Nucleus accumbens (tissue), 56 donors: ENCODE results near the gene IDH2.
"Not testable (repeated sequence)": the region's sequence is repeated elsewhere in the genome, so short reads cannot be mapped to it uniquely, and the experiment has no call there.

Source experiments
- DNase-seq, 56 donors: peaks; one replicate each; lab custom pipeline; 2025; lab: John Stamatoyannopoulos, UW

Gene IDH2

DNA sequence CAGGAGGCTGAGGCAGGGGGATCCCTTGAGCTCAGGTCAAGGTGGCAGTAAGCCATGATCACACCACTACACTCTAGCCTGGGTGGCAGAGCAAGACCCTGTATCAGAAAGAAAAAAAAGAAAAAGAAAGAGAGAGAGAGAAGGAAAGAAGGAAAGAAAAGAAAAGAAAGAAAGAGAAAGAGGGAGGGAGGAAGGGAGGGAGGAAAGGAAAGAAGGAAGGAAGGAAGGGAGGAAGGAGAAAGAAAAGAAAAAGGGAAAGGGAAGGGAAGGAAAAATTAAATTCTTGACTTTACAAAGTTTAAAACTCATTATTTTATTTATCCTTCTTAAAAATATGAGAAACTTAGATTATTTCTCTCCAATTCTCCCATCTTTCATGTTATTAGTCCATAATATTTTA is 17.1 kb upstream of the IDH2 start:
- DNase-seq = no peak

DNA sequence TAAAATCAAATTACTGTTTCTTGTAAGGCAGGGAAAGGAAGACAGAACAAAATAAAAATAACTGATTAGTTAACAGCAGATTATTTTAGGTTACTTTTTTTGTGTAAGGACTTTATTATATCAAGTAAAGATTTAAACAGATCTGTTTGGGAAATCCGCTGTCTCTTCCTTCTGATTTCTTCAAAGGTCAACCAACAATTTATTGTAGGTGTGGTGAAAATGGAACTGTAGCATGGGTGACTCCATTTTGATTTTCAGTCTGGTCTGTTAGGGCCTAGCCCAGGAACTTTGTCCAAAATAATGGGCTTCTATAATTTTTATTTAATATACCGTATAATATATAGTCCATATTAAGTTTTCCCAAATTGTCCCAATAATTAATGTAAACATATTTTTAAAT is 13.5 kb upstream of the IDH2 start:
- no peak for DNase-seq

DNA sequence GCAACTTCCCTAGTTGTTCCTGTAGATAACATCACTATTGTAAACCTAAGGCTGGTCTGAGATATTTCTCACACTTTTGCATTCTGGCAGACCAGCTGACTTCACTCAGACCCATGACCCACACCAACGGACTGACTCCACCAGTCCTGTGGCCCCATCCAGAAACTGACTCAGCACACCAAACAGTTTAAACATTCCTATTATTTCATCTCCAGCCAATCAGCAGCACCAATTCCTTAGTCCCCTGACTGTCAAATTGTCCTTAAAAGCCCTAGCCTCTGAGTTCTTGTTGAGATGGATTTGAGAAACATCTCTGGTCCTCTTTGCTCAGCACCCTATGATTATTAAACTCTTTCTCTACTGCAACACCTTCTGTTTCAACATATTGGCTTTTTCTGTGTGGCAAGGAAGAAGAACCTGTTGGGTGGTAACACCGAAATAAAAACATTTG is 12.2 kb upstream of the IDH2 start:
- DNase-seq = no peak

DNA sequence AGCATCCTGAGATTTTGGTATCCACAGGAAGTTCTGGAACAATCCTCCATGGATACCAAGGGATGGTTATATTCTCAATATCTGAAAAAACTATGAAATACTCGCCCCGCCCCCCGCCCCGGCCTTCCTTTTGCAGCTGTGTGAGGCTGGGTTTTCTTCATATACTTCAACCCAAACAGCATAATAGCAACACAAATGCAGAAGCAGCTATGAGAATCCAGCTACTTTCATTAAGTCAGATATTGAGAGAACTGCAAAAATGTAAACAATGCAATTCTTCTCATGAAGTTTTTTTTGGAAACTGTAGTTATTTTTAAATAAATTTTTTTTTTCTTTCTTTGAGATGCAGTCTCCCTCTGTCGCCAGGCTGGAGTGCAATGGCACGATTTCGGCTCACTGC is 10.9 kb upstream of the IDH2 start:
- DNase-seq = no peak

DNA sequence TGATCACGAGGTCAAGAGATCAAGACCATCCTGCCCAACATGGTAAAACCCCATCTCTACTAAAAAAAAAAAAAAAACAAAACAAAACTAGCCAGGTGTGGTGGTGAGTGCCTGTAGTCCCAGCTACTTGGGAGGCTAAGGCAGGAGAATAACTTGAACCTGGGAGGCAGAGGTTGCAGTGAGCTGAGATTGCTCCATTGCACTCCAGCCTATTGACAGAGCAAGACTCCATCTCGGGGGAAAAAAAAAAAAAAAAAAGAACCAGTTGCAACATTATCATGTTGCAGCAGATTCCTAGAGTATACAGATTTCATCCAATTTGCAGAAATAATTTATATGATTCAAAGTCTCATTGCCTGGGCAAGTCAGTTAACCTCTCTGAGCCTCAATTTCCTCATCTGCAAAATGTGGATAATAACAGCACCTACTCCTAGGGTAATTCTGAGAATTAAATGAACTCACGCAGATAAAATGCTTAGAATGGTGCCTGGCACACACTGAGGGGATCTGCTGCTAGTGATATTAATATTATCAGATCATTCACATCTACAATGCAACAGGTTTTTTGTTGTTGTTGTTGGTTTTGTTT is 7.0 kb upstream of the IDH2 start:
- not testable (repeated sequence) for DNase-seq

- DNase-seq = not testable (repeated sequence)
Measured at GRCh38 chr15:90108038-90108437, 5.8 kb upstream of the IDH2 start.

DNA sequence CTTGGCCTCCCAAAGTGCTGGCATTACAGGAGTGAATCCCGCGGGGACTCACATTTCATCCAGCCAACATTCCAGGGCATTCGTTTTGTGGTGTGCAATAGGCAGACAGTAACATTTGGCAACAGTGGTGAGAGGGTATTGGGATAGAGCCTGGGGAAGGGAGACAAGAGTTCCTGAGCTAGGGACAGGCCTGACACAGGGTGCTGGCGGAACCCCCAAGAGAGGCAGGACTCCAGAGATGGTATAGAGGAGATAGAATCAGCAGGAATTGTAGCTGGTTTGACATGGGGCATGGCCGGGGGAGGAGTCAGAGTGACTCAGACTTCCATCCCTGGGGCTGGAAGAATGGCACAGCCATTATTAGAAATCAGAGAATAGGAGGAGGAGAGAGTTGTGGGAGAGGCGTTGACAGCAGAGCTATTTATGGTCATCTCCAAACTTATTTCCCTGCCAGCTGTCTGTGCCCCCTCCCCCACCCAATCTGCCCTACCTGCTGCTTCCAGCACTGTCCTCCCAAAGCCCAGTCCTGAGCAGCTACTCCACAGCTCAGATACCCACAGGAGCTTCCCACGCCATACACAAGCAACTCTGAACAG is 4.4 kb upstream of the IDH2 start:
- peak in 18 of 56 donors; percentile 6 to 68 (median 36) for DNase-seq

DNA sequence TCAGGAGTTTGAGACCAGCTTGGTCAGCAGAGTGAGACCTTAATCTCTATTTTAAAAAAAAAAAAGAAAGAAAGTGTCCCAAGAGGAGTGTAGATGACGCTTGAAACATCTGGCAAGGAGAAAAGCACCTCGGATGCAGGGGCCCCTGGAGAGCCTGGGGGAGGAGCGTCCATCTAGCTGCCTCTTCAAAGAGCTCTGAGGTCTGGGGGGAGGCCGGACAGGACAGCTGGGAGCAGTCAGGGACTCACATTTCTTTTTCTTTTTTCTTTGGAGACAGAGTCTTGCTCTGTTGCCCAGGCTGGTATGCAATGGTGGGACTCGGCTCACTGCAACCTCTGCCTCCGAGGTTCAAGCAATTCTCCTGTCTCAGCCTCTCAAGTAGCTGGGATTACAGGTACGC is 3.3 kb upstream of the IDH2 start:
- DNase-seq = no peak

DNA sequence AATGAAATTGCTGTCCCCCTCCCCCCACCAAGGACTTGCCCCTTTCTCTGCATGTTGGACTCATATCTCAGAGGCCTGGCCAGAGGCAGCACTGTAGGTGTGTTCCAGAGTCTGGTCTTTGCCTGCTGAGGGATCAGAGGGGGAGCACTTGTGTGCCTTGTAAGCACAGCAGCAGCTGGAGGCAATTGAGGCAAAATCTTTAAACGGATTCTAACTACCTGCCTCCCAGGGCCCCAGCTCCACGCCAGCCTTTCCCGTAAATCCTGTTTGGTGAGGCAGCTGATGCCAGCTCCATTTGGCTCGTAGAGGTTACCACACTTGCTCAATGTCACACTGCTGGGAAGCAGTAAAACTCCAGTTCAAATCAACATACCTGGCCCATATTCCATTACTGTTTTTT is 2.3 kb upstream of the IDH2 start:
- DNase-seq = no peak

- DNase-seq = no peak
Measured at GRCh38 chr15:90103701-90104329, 1.5 kb upstream of the IDH2 start.

- DNase-seq = peak; percentile 43 to 91 (median 74)
Measured at GRCh38 chr15:90101130-90101968, 919 bp downstream of the IDH2 start.

GRCh38 chr15:90099868-90100831 is 2.1 kb downstream of the IDH2 start:
- peak in 45 of 56 donors; percentile 14 to 78 (median 48) for DNase-seq

- no peak for DNase-seq
Measured at GRCh38 chr15:90099072-90099867, 3.0 kb downstream of the IDH2 start.

DNA sequence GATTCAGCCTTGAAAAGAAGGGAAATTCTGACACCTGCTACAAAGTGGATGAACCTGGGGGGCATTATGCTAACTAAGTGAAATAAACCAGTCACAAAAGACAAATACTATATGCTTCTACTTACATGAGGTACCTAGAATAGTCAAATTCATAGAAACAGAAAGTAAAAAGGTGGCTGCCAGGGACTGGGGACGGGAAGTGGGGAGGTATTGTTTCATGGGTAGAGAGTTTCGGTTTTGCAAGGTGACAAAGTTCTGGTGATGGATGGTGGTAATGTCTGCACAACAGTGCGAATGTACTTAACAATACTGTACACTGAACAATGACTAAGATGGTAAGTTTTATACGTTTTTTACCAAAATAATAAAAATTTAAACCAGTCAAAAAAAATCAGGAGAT is 4.8 kb downstream of the IDH2 start:
- DNase-seq = no peak

GRCh38 chr15:90095521-90095959 is 6.7 kb downstream of the IDH2 start:
- no peak for DNase-seq

GRCh38 chr15:90091156-90091931 is 10.9 kb downstream of the IDH2 start:
- DNase-seq = no peak

DNA sequence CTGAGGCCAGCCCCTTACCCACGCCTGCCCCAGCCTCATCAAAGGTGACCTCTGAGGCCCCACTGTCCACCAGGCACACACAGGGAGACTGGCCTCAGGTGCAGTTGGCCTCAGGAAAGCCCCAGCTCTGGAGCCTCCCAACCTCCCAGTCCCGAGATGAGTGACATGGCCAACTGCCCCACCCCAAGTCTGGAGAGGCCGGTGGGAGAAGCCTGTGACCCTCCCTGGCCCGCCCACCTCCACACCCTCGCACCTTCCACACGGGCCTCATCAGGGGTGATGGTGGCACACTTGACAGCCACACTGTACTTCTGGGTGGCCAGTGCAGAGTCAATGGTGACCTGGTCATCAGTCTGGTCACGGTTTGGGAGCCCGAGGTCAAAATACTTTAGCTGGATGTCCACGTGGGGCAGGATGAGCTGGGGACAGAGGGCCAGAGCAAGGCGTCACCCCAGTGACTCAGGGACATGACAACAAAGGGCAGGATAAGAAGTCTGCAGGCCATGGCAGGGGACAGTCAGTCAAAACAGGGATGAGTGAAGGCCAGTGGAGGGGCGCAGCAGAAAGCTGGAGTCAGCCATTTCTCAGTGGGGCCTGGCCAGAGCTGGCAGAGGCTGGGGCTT is 11.9 kb downstream of the IDH2 start:
- DNase-seq = no peak
